Daoy (cell line): ENCODE measurements around the gene KCTD20. TPM values are rescaled to one million over a fixed set of nuclear protein-coding genes. Genes with fewer than 3 reads are reported as not detected.
"Not testable (repeated sequence)": the region's sequence is repeated elsewhere in the genome, so short reads cannot be mapped to it uniquely, and the experiment has no call there.

Source experiments
- DNase-seq: peaks from one replicate; pipeline ENCODE4 v3.0.0-alpha.2; 2015; ENCODE audit warnings: low read depth
- total RNA-seq: library from RNA; depleted of rRNA; stranded (reverse); fragments of >200 nt; shearing (Covaris generic); gene quantifications from 2 replicates; pipeline ENCODE4 v1.2.3, GENCODE V29; 2014

Gene KCTD20
- total RNA-seq, 1 experiment from 2014 or later, result 93.1 TPM

- DNase-seq, result no peak
Measured at GRCh38 chr6:36444470-36444869, 1.7 kb downstream of the KCTD20 start.

GRCh38 chr6:36445621-36446020 is 2.8 kb downstream of the KCTD20 start:
- no peak for DNase-seq

GRCh38 chr6:36449173-36449572 is 6.4 kb downstream of the KCTD20 start:
- DNase-seq, result not testable (repeated sequence)

- DNase-seq, result not testable (repeated sequence)
Measured at GRCh38 chr6:36452897-36453296, 10.1 kb downstream of the KCTD20 start.

GRCh38 chr6:36455486-36456027 is 12.8 kb downstream of the KCTD20 start:
- DNase-seq, result no peak

- no peak for DNase-seq
Measured at GRCh38 chr6:36459501-36459900, 16.7 kb downstream of the KCTD20 start.

GRCh38 chr6:36460916-36461315 is 18.1 kb downstream of the KCTD20 start:
- DNase-seq, result no peak

- no peak for DNase-seq
Measured at GRCh38 chr6:36461646-36462045, 18.8 kb downstream of the KCTD20 start.

- no peak for DNase-seq
Measured at GRCh38 chr6:36463676-36464075, 20.9 kb downstream of the KCTD20 start.

GRCh38 chr6:36464233-36464632 is 21.4 kb downstream of the KCTD20 start:
- DNase-seq, result no peak

GRCh38 chr6:36467625-36468024 is 24.8 kb downstream of the KCTD20 start:
- DNase-seq, result no peak

- no peak for DNase-seq
Measured at GRCh38 chr6:36469148-36469661, 26.4 kb downstream of the KCTD20 start.

- no peak for DNase-seq
Measured at GRCh38 chr6:36469946-36470345, 27.1 kb downstream of the KCTD20 start.

- DNase-seq, result no peak
Measured at GRCh38 chr6:36478051-36478526, 35.3 kb downstream of the KCTD20 start.

- no peak for DNase-seq
Measured at GRCh38 chr6:36479256-36479655, 36.5 kb downstream of the KCTD20 start.

GRCh38 chr6:36483326-36483725 is 40.5 kb downstream of the KCTD20 start:
- not testable (repeated sequence) for DNase-seq

- no peak for DNase-seq
Measured at GRCh38 chr6:36484736-36485135, 41.9 kb downstream of the KCTD20 start.

- no peak for DNase-seq
Measured at GRCh38 chr6:36487698-36488097, 44.9 kb downstream of the KCTD20 start.

GRCh38 chr6:36488221-36488620 is 45.4 kb downstream of the KCTD20 start:
- DNase-seq, result no peak

GRCh38 chr6:36489426-36489825 is 46.6 kb downstream of the KCTD20 start:
- no peak for DNase-seq

- DNase-seq, result no peak
Measured at GRCh38 chr6:36491378-36491965, 48.7 kb downstream of the KCTD20 start.

GRCh38 chr6:36492092-36492491 is 49.3 kb downstream of the KCTD20 start:
- DNase-seq, result no peak

- DNase-seq, result no peak
Measured at GRCh38 chr6:36492621-36493020, 49.8 kb downstream of the KCTD20 start.

- no peak for DNase-seq
Measured at GRCh38 chr6:36493319-36493718, 50.5 kb downstream of the KCTD20 start.
